SU-DHL-6 (cell line): ENCODE results near the gene VAMP5.

Experiments used
- H2AFZ ChIP-seq: fragments of 200-600 bp; sonication (generic); 2 replicates; pipeline ENCODE4 v1.6.1; 2014; ENCODE audit warnings: low read depth, mild to moderate bottlenecking, moderate library complexity, mixed read lengths, antibody characterized with exemption, low read length; ENCODE audit not compliant: severe bottlenecking
- H3F3A ChIP-seq: fragments of 200-600 bp; shearing (Covaris generic); 2 replicates; pipeline ENCODE4 v1.6.0; 2016; ENCODE audit warnings: antibody characterized with exemption, mild to moderate bottlenecking; ENCODE audit not compliant: insufficient read depth
- H3K27ac ChIP-seq: fragments of 200-600 bp; sonication (generic); 2 replicates; pipeline ENCODE4 v1.5.1; 2016; ENCODE audit warnings: low read depth, mild to moderate bottlenecking, low read length, moderate library complexity, mixed read lengths
- H3K27me3 ChIP-seq: fragments of 200-600 bp; sonication (generic), shearing (Covaris generic); 2 replicates; pipeline ENCODE4 v1.6.0; 2014; ENCODE audit warnings: mild to moderate bottlenecking, low read length
- H3K36me3 ChIP-seq: fragments of 200-600 bp; sonication (generic); 2 replicates; pipeline ENCODE4 v1.6.1; 2014; ENCODE audit warnings: mild to moderate bottlenecking, low read length, mixed read lengths
- H3K4me2 ChIP-seq: fragments of 300-600, 200-600 bp; shearing (Covaris generic), sonication (generic); 2 replicates; pipeline ENCODE4 v1.6.0; 2014; ENCODE audit warnings: low read length, low read depth, mild to moderate bottlenecking; ENCODE audit not compliant: poor library complexity, severe bottlenecking
- H3K4me3 ChIP-seq: fragments of 200-600 bp; sonication (generic); 2 replicates; pipeline ENCODE4 v1.5.1; 2014; ENCODE audit warnings: antibody characterized with exemption, low read length, mild to moderate bottlenecking, mixed read lengths; ENCODE audit not compliant: insufficient read depth, poor library complexity, severe bottlenecking
- H3K79me2 ChIP-seq: fragments of 200-600 bp; sonication (generic); 2 replicates; pipeline ENCODE4 v1.6.1; 2014; ENCODE audit warnings: mild to moderate bottlenecking, low read length, moderate library complexity; ENCODE audit not compliant: insufficient read depth
- H3K9ac ChIP-seq: fragments of 200-600 bp; sonication (generic); 2 replicates; pipeline ENCODE4 v1.7.0; 2014; ENCODE audit warnings: mild to moderate bottlenecking, low read length
- H3K9me2 ChIP-seq: fragments of 200-600 bp; sonication (generic); replicated peaks from 2 replicates; pipeline ENCODE4 v1.6.1; 2014; ENCODE audit warnings: low read length; ENCODE audit not compliant: insufficient read depth
- H3K9me3 ChIP-seq: fragments of 200-600 bp; sonication (generic); 2 replicates; pipeline ENCODE4 v1.6.1; 2014; ENCODE audit warnings: low read length, mixed read lengths; ENCODE audit not compliant: insufficient read depth
- H4K20me1 ChIP-seq: fragments of 200-600 bp; sonication (generic); 2 replicates; pipeline ENCODE4 v1.6.1; 2014; ENCODE audit warnings: low read depth, mild to moderate bottlenecking, antibody characterized with exemption, low read length, moderate library complexity, mixed read lengths
- EZH2phosphoT487 ChIP-seq: fragments of 200-600 bp; sonication (generic), shearing (Covaris generic); conservative IDR thresholded peaks from 2 replicates; pipeline ENCODE4 v1.6.1; 2018; ENCODE audit warnings: mild to moderate bottlenecking, antibody characterized with exemption, low read length, moderate library complexity, mixed read lengths
- TF ChIP-seq, protein P1 (sequence below): fragments of 200-600 bp; sonication (generic); IDR thresholded peaks from one replicate; pipeline ENCODE4 v1.5.1; 2017; ENCODE audit warnings: antibody characterized with exemption, mild to moderate bottlenecking, low read length, moderate library complexity; ENCODE audit not compliant: insufficient read depth, poor library complexity, severe bottlenecking

The VAMP5 gene

DNA sequence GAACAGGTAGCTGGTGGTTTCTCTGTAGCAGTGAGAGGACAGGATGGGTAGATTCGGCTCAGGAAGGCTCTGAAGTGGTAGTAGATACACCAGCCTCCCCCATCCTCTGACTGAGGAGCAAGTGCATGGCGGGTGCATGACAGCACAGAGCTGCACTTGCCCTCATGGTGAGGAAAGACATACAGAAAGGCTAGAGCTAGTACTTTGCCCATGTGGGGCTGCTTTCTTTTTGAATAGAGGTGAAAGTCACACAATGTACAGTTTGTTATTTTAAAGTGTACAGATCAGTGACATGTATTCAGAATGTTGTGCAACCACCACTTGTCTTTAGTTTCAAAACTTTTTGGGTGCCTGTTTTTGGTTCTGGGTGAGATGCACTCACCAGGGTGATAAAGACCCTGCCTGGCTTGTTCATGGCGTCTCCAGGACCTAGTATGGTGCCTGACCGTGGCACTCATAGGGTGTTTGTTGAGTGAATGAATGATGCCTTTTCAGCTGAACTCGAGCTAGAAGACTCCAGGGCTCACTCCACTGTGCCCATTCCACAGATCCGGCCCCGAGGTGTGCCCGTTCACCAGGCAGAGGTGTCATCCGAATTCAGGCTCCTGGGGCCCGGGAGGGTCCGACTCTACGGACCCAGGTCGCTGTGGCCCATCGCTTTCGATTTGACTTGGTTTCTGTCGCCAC, 421 bp upstream of the VAMP5 start:
- Histone ChIP-seq H3K27ac (no peak overlapping the region), H3K4me2 (no peak overlapping the region), H4K20me1 (no peaks in the 10 kb centered on the region), H3K9me2 (no peaks in the 10 kb centered on the region), H2AFZ (no peak overlapping the region), H3K36me3 (no peaks in the 10 kb centered on the region), H3F3A (no peaks in the 10 kb centered on the region), H3K27me3 (no peaks in the 10 kb centered on the region), H3K4me3 (no peak overlapping the region), H3K9ac (no peak overlapping the region), H3K79me2 (peaks cover 6% of the 10 kb centered on the region), H3K9me3 (no peaks in the 10 kb centered on the region)
- TF ChIP-seq, protein P1, sequence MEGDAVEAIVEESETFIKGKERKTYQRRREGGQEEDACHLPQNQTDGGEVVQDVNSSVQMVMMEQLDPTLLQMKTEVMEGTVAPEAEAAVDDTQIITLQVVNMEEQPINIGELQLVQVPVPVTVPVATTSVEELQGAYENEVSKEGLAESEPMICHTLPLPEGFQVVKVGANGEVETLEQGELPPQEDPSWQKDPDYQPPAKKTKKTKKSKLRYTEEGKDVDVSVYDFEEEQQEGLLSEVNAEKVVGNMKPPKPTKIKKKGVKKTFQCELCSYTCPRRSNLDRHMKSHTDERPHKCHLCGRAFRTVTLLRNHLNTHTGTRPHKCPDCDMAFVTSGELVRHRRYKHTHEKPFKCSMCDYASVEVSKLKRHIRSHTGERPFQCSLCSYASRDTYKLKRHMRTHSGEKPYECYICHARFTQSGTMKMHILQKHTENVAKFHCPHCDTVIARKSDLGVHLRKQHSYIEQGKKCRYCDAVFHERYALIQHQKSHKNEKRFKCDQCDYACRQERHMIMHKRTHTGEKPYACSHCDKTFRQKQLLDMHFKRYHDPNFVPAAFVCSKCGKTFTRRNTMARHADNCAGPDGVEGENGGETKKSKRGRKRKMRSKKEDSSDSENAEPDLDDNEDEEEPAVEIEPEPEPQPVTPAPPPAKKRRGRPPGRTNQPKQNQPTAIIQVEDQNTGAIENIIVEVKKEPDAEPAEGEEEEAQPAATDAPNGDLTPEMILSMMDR, result no peak
- TF ChIP-seq EZH2phosphoT487, result no peak

DNA sequence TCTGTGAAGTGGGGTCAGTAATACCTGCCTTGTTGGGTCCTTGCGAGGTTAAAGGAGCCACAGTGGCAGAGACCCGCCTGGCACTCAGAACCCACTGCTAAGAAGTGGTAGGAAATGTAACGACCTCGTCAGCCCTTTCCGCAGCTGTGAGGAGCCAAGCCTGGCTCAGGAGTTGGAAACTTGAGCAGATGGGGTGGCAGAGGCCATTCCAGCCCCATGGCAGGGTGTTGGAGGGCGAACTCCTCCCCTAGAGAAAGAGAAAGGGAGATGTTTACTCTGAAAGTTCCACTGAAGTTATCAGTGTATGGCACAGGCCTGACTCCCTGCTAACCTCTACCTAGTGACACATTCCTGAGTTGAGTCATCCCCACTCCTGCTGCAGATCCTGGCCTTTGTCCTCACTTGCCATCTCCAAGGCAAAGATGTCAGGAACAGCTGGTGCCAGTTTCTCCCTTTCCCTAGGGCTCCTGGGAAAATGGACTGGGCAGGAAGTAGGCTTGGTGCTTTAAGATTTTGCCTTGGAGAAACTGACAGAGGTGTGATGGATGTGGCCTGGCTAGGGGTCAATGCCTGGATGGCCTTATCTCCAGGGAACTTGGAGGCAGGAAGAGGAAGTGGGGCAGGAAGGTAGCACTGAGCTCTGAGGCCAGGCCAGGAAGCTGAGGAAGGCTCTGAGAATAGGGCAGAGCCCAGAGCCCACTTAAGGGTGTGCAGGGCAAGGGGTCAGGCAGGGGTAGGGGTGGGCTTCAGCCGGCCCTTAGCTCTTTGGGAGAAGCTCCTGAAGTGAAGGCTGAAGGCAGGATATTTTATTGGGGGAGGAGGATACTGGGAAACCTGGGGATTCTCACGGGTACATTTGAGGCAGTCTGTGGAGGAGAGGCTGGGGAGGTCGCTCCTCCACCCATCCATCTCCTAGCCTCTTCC, 888 bp downstream of the VAMP5 start:
- H3K4me2 ChIP-seq, result no peak overlapping the region
- no peak overlapping the region for H3K4me3 ChIP-seq
- H2AFZ ChIP-seq, result no peak overlapping the region
- no peak overlapping the region for H3K9ac ChIP-seq
- no peaks in the 10 kb centered on the region for H3K36me3 ChIP-seq
- H3K79me2 ChIP-seq, result no peaks in the 10 kb centered on the region
- H3K9me2 ChIP-seq, result no peaks in the 10 kb centered on the region
- no peak overlapping the region for H3K27ac ChIP-seq
- TF ChIP-seq EZH2phosphoT487, result no peak
- TF ChIP-seq, protein P1, result no peak
- H3F3A ChIP-seq, result no peaks in the 10 kb centered on the region
- no peaks in the 10 kb centered on the region for H3K27me3 ChIP-seq
- no peaks in the 10 kb centered on the region for H4K20me1 ChIP-seq
- H3K9me3 ChIP-seq, result no peaks in the 10 kb centered on the region

GRCh38 chr2:85585781-85586105, 1.5 kb downstream of the VAMP5 start:
- H3K79me2 ChIP-seq, result no peaks in the 10 kb centered on the region
- H3K9me3 ChIP-seq, result no peaks in the 10 kb centered on the region
- TF ChIP-seq, protein P1, result no peak
- no peak for TF ChIP-seq EZH2phosphoT487
- no peaks in the 10 kb centered on the region for H3K27me3 ChIP-seq
- no peaks in the 10 kb centered on the region for H3F3A ChIP-seq
- H3K4me2 ChIP-seq, result no peak overlapping the region
- H3K9me2 ChIP-seq, result no peaks in the 10 kb centered on the region
- H4K20me1 ChIP-seq, result no peaks in the 10 kb centered on the region
- H3K9ac ChIP-seq, result no peak overlapping the region
- no peak overlapping the region for H3K4me3 ChIP-seq
- no peak overlapping the region for H2AFZ ChIP-seq
- H3K36me3 ChIP-seq, result no peaks in the 10 kb centered on the region
- no peak overlapping the region for H3K27ac ChIP-seq
